Brain microvascular endothelial cell (primary cell): ENCODE results near the gene LRRC4C.

ENCODE experiments used
- DNase-seq: peaks from one replicate; pipeline ENCODE4 v3.0.0-alpha.2; 2020
- H3K27ac ChIP-seq: fragments of 250-450 bp; sonication (Bioruptor Pico); 2 replicates; pipeline ENCODE4 v1.5.1; 2020; ENCODE audit warnings: mild to moderate bottlenecking, moderate library complexity
- H3K27me3 ChIP-seq: fragments of 250-450 bp; sonication (Bioruptor Pico); replicated peaks from 2 replicates; pipeline ENCODE4 v1.5.1; 2020; ENCODE audit warnings: mild to moderate bottlenecking
- H3K36me3 ChIP-seq: fragments of 250-450 bp; sonication (Bioruptor Pico); replicated peaks from 2 replicates; pipeline ENCODE4 v1.5.1; 2020; ENCODE audit warnings: mild to moderate bottlenecking
- H3K4me3 ChIP-seq: 2 replicates; pipeline ENCODE4 v1.5.1; 2011; ENCODE audit warnings: low read depth, mild to moderate bottlenecking, control low read depth, low read length, moderate library complexity
- CTCF ChIP-seq: IDR thresholded peaks from 2 replicates; pipeline ENCODE4 v1.5.1; 2011; ENCODE audit warnings: low read depth, mild to moderate bottlenecking, moderate library complexity, low read length, control low read depth, inconsistent platforms; ENCODE audit errors: missing control alignments
- in situ Hi-C: cut with HindIII; loops from 2 replicates; pipeline ENCODE4 v1.10.0; 2017; ENCODE audit warnings: low sequenced_read_pairs, low pct_ligation_motif_present

LRRC4C gene

DNA sequence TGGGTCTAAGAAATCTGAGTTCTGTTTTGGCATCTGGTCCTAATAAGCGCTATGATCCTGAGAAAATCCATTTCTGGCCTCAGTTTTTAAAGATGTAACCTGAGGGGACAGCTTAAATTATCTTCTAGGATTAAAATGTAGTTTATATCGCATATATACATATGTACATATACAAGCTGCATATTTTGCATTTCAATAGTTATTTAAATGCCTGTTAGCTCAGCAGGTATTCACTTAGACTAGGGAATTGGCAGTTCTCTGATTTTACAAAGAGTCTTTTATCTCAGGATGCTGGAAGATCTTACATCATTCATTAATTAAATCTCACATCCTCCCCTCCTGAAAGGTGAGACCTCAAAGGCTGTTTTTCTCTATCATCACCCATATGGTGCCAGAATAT, 1232.8 kb downstream of the LRRC4C start:
- Histone ChIP-seq H3K4me3 (no peak overlapping the region), H3K27me3 (no peaks in the 10 kb centered on the region), H3K27ac (no peak overlapping the region), H3K36me3 (no peaks in the 10 kb centered on the region)
- in situ Hi-C loops: no loop called here
- TF ChIP-seq CTCF: no peak
- DNase-seq: no peak

- no peak for DNase-seq
- Histone ChIP-seq H3K27me3 (no peaks in the 10 kb centered on the region), H3K27ac (no peak overlapping the region), H3K36me3 (no peaks in the 10 kb centered on the region), H3K4me3 (no peak overlapping the region)
- no peak for TF ChIP-seq CTCF
- in situ Hi-C loops: no loop called here
Observed at GRCh38 chr11:40223596-40224330, 1235.7 kb downstream of the LRRC4C start.

DNA sequence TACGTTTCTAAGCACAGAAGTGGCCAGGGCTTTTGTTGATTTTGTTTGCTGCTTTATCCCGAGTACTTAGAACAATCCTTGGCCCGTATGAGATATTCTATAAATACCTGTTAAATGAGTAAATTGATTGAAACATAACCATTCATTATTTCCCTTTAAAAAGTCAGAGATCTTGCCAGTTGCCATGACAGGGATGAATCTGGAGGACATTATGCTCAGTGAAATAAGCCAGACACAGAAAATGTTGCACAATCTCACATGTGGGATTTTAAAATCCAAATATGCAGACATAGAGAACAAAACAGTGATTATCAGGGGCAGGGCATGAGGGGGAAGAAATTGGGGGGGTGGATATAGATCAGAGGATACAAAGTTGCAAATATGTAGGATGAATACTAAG, 1240.1 kb downstream of the LRRC4C start:
- Histone ChIP-seq H3K27me3 (no peaks in the 10 kb centered on the region), H3K27ac (no peak overlapping the region), H3K36me3 (no peaks in the 10 kb centered on the region), H3K4me3 (no peak overlapping the region)
- no peak for DNase-seq
- in situ Hi-C loops: no loop called here
- no peak for TF ChIP-seq CTCF

DNA sequence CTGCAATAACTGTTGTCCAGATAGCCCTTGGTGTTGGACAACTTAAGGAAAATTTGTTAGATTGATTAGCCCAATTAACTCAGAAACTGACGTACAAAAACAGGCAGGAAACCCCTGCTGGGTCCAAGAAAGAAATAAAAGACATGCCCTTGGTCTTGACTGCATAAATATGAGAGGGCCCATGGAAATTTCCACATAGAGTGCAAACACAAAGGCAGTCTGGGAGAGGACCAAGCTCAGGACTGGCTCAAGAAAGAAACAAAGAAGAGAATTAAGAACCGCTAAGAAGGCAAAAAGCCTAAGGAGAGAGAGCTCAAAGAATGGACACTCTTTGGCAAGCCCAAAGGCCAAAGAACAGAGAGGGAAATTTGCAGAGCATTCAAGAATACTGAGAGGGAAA, 1243.9 kb downstream of the LRRC4C start:
- no peak overlapping the region for H3K27ac ChIP-seq
- H3K36me3 ChIP-seq: no peaks in the 10 kb centered on the region
- H3K4me3 ChIP-seq: no peak overlapping the region
- no peaks in the 10 kb centered on the region for H3K27me3 ChIP-seq
- DNase-seq: no peak
- no peak for TF ChIP-seq CTCF
- in situ Hi-C loops: no loop called here

DNA sequence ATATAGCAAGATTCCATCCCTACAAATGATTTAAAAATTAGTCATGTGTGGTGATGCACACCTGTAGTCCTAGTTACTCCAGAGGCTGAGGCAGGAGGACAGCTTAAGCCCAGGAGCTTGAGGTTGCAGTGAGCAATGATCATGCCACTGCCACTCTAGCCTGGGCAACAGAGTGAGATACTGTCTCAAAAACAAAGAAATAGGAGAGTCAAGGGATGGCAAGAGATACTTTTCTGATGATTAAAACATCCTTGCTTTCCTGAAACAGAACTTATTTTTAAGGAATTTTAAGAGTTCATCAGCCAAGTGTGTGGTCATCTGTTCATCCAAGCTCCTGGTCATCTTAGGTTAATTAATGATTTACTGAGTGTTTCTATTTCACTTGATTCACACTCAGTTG, 1252.0 kb downstream of the LRRC4C start:
- Histone ChIP-seq H3K27me3 (no peaks in the 10 kb centered on the region), H3K4me3 (no peak overlapping the region), H3K36me3 (no peaks in the 10 kb centered on the region), H3K27ac (no peak overlapping the region)
- in situ Hi-C loops: no loop called here
- no peak for TF ChIP-seq CTCF
- no peak for DNase-seq

- in situ Hi-C loops: no loop called here
- Histone ChIP-seq H3K27me3 (no peaks in the 10 kb centered on the region), H3K4me3 (no peak overlapping the region), H3K27ac (no peak overlapping the region), H3K36me3 (no peaks in the 10 kb centered on the region)
- no peak for DNase-seq
- TF ChIP-seq CTCF: no peak
Observed at GRCh38 chr11:40204228-40204627, 1255.2 kb downstream of the LRRC4C start.
